NCI-H146 treated with DMSO at 0.1 percent for 48 hours (cell line): ENCODE results near the gene GPHN.

Source experiments
- DNase-seq: peaks from one replicate; lab custom pipeline; 2025; ENCODE audit not compliant: unreplicated experiment; lab: John Stamatoyannopoulos, UW

GPHN gene

DNA sequence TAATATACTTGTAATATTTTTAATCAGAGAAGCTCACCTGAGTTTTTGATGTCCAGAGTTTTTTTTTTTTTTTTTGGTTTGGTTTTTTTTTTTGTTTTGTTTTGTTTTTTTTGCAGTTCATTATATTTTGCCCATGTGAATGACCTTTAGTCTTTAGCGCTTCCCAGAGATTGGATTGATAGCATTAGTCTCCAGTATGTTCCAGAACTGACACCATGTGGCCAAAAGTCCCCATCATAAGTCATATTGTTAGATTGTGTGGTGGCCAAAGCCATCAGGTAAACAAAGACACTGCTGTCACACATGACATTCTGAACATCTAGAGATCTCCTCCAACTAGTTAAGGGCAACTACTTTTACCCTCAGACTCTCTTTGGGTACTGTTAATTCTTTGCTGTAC, 408.5 kb downstream of the GPHN start:
- no peak for DNase-seq

DNA sequence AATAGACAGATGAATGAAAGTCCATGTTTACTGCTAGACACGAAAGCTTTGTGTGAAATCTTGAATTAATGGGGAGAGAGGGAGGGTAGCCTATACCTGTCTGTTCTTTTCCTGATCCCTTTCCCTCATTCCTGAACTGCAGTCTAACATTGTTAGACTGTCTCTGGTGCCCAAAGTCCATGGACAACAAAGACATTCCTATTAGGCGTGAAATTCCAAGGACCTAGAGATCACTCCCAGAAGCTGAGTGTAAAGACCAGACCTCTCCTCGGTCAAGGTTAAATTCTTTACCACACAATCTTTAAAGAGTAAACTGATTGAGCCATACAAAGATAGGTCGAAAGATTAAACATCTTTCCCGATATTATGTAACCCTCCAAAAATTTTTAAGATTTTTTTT, 410.6 kb downstream of the GPHN start:
- DNase-seq: no peak

- no peak for DNase-seq
Observed at GRCh38 chr14:66920196-66920595, 412.2 kb downstream of the GPHN start.

GRCh38 chr14:66923251-66923650, 415.3 kb downstream of the GPHN start:
- no peak for DNase-seq

- DNase-seq: no peak
Observed at GRCh38 chr14:66939409-66939808, 431.5 kb downstream of the GPHN start.

DNA sequence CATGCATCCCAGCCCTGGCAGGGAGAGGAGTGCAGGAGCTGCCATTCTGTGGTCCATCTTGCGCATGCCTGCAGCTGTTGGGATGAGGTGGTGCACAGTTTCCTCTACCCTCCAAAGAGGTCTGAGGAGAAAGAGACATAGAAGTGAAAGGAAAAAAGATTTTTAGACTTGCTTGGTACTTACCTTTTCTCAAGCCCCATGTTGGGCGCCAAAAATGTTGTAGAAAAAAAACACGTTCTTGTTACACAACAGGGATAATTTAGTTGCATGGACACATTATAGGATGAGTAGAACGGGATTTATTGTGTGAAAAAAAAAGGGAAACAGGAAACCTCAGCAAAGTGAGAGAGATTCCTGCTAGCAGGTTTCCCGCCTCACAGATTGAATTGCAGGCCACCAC, 436.9 kb downstream of the GPHN start:
- DNase-seq: no peak

GRCh38 chr14:66955159-66955558, 447.2 kb downstream of the GPHN start:
- DNase-seq: no peak

- no peak for DNase-seq
Observed at GRCh38 chr14:66959437-66960050, 451.6 kb downstream of the GPHN start.

- no peak for DNase-seq
Observed at GRCh38 chr14:66965831-66966230, 457.9 kb downstream of the GPHN start.

DNA sequence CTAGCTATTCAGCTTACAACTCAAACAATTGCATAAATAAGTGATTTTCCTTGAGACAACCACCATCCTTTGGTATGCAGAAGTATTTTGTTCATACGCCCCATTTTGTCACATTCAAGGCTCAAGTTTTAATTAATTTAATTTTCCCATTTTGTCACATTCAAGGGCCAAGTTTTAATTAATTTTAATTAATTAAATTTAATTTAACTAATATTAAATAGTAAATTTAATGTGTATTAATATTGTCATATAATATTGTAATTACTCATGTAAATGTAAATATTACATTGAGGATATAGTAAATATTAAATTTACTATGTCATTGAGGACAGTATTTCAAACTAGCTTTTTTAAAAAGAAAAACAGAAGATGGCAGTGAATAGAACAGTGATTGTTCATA, 464.5 kb downstream of the GPHN start:
- DNase-seq: no peak

DNA sequence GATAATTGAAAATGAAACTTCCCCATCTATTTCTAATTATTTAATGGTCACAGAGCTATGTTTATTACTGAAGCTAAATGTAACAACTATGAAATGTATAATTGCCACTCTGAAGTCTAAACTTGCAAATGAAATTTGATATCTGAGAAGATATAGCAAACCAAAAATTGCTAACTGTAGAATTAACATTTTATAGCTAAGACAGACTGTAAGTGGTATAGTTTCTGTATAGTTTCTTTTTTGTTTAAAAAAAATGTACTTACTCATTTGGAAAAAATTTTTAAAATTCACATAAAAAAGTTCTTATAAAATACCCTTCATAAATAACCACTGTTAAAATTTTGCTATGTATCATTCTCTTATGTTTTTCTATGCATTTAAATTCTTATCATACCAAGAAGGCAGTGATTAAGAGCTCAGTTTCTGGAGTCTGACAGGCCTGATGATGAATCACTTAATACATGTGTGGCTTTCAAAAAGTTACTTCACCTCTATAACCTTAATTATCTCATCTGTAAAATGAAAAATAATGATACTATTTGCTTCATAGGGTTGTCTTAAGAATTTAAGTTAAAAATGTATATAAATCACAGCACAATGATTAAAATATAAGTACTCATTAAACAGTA, 466.6 kb downstream of the GPHN start:
- DNase-seq: no peak

DNA sequence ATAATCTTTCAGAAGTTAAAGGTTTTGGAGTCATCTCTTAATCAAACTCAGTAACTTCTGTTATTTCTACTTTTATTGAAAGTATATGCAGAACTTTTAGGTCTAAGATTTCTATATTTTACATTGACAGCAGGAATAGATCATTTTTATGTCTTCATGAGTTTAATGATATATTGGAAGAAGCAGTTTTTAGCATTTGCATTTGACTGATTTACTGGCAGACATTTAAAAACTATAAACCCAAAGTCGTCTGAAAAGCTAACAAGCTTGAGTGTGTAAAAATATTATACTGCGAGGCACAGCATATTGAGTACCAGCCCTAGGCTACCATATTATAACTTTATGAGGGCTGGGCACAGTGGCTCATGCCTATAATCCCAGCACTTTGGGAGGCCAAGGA, 467.3 kb downstream of the GPHN start:
- DNase-seq: no peak

- DNase-seq: no peak
Observed at GRCh38 chr14:66979101-66979974, 471.4 kb downstream of the GPHN start.

- no peak for DNase-seq
Observed at GRCh38 chr14:66982247-66982646, 474.3 kb downstream of the GPHN start.

GRCh38 chr14:66992776-66993175, 484.8 kb downstream of the GPHN start:
- no peak for DNase-seq

GRCh38 chr14:66993512-66993911, 485.6 kb downstream of the GPHN start:
- DNase-seq: no peak

DNA sequence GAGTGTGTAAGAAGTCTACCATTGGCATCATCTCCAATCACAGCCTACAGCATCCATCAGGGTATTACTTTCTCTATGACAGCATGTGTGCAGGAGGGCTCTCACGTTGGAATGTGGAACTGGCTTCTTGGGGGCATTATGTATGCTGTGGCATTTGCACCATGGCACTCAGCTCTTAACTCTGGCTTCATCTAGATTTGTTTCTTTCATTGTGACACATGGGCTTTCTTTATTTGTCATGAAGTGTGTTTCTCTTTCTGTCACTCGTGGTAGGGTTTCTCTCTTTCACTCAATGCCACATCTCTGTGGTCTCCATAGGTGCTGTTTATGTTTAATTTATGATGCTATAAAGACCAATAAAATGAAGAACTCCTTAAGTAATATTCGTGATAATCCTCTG, 490.1 kb downstream of the GPHN start:
- no peak for DNase-seq

DNA sequence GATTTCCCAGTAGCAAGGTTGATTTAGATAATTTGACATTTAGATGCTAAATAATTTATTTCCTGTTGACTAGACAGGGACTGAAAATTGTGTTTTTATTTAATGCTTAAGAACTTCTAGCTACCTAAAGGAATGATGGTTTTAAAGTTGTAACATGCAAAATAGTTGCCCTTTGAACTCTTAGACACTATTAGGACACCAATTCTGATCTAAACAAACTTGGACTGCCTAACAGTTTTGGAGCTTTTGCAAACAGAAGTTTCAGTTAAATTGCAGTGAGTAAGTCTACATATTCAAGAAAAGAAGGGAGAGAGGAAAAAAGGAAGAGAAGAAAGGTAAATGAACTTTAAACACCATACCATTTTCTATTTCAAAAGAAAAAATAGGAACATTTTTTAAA, 492.0 kb downstream of the GPHN start:
- DNase-seq: no peak

DNA sequence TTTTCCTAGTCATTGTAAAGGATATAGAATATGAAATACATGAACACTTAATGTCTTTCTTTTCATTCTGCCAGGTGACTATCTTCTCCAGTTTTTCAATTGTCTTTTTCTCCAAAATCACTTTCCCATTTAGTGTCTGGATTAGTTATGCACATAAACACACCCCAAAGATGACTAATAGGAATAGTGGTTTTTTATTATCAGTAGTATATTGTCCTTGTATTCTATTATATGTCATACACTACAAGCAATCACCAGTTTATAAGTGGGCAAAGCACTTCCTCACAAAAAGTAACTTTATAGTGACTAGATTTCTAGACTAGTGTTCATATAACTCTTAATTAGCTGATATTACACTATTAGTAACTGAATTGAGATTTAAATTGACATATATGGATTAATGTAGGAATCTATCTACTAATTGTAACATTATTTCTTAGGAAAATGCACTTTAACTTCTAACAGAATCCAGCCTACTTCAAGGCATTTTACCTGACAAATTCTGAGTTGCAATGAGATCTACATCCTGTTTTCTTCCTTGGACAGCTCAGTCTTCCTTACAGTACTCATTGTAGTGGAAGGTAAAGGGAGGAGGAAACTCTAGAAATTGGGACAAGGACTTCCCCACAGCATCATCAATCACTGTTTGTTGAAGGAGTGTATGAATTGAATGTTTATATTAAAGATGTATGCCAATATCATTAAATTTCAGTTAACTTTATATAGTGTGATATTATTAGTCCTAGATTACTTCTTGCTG, 495.2 kb downstream of the GPHN start:
- no peak for DNase-seq

- no peak for DNase-seq
Observed at GRCh38 chr14:67004521-67004920, 496.6 kb downstream of the GPHN start.

GRCh38 chr14:67010602-67011001, 502.7 kb downstream of the GPHN start:
- DNase-seq: no peak
